Prostate gland (tissue), 2 donors: ENCODE measurements around the gene CHST15.

Experiments
- CTCF ChIP-seq, 4 experiments: fragments of 200-600 bp in 2 of 4; fragments of 450-650 bp in 2 of 4; sonication (generic) in 2 of 4; IDR thresholded peaks; 1 replicate in 3 of 4; 2 replicates in 1 of 4; pipeline ENCODE4 v1.5.1; 2016 to 2019; ENCODE audit warnings: antibody characterized with exemption in 4 of 4, mild to moderate bottlenecking in 2 of 4, moderate library complexity in 2 of 4
- POLR2A ChIP-seq: fragments of 450-650 bp; IDR thresholded peaks from one replicate; pipeline ENCODE4 v1.6.1; 2016; ENCODE audit warnings: antibody characterized with exemption, mild to moderate bottlenecking
- POLR2AphosphoS5 ChIP-seq: sonication (generic); formaldehyde crosslinking; IDR thresholded peaks from one replicate; pipeline ENCODE4 v1.6.1; 2017; ENCODE audit warnings: antibody characterized with exemption

- TF ChIP-seq CTCF (IDR thresholded peaks at IDR 0.05), result no peak
- no peak for TF ChIP-seq POLR2AphosphoS5
- TF ChIP-seq POLR2A, result no peak
Measured at GRCh38 chr10:123999261-123999660, 94.1 kb downstream of the CHST15 start.
